Skeletal muscle tissue (tissue), 4 donors: ENCODE measurements around the gene C12orf57. TPM values are rescaled to one million over a fixed set of nuclear protein-coding genes. Genes with fewer than 3 reads are reported as not detected.

Source experiments
- H3K27ac ChIP-seq: one replicate; pipeline ENCODE4 v1.7.0; 2013; ENCODE audit warnings: mild to moderate bottlenecking, low read depth, low read length, inconsistent platforms
- H3K27me3 ChIP-seq, 3 donors: one replicate each; pipeline ENCODE4 v1.7.0; 2013; ENCODE audit warnings: low read length in 3 of 3; ENCODE audit not compliant: control insufficient read depth in 3 of 3, insufficient read depth in 3 of 3
- H3K36me3 ChIP-seq, 3 donors: one replicate each; pipeline ENCODE4 v1.7.0; 2013; ENCODE audit warnings: low read length in 3 of 3; ENCODE audit not compliant: control insufficient read depth in 3 of 3, insufficient read depth in 3 of 3
- H3K4me1 ChIP-seq, 3 donors: one replicate each; pipeline ENCODE4 v1.7.0; 2013; ENCODE audit warnings: low read length in 3 of 3, mild to moderate bottlenecking in 3 of 3; ENCODE audit not compliant: control insufficient read depth in 3 of 3, insufficient read depth in 3 of 3
- H3K4me3 ChIP-seq, 3 donors: one replicate each; pipeline ENCODE4 v1.7.0; 2013; ENCODE audit warnings: low read length in 3 of 3
- H3K9ac ChIP-seq, 3 donors: one replicate each; pipeline ENCODE4 v1.7.0; 2013; ENCODE audit warnings: low read length in 3 of 3, mild to moderate bottlenecking in 3 of 3, moderate library complexity in 2 of 3, low read depth in 1 of 3
- H3K9me3 ChIP-seq, 3 donors: one replicate each; pipeline ENCODE4 v1.7.0; 2013; ENCODE audit warnings: low read length in 3 of 3; ENCODE audit not compliant: control insufficient read depth in 3 of 3
- total RNA-seq: library from RNA; depleted of rRNA; stranded (reverse); fragments of >200 nt; gene quantifications from one replicate; pipeline ENCODE4 v1.2.3, GENCODE V29; 2014
- donor health status: Osteomylitis.

C12orf57 gene
- total RNA-seq, 1 donor from 2014 or later, result 205 TPM

GRCh38 chr12:6952863-6953441 lies 9.1 kb downstream of the C12orf57 start:
- no peaks in the 10 kb centered on the region for H3K9me3 ChIP-seq
- peak overlapping the region in 2 of 3 donors; percentile 23 to 50 for H3K9ac ChIP-seq
- peaks cover 7 to 28% (median 12%) of the 10 kb centered on the region in 3 donors for H3K4me1 ChIP-seq
- peak overlapping the region in 2 of 3 donors; percentile 48 to 56 for H3K4me3 ChIP-seq
- H3K27me3 ChIP-seq, result no peaks in the 10 kb centered on the region
- H3K27ac ChIP-seq, result peak overlapping the region; percentile 69
- no peaks in the 10 kb centered on the region for H3K36me3 ChIP-seq

- H3K27me3 ChIP-seq, result no peaks in the 10 kb centered on the region
- peak overlapping the region; percentile 29 to 56 (median 50) for H3K4me3 ChIP-seq
- H3K27ac ChIP-seq, result peak overlapping the region; percentile 69
- peaks cover 7 to 34% (median 18%) of the 10 kb centered on the region in 3 donors for H3K4me1 ChIP-seq
- H3K9ac ChIP-seq, result peak overlapping the region in 1 of 3 donors; percentile 33
- H3K9me3 ChIP-seq, result no peaks in the 10 kb centered on the region
- no peaks in the 10 kb centered on the region for H3K36me3 ChIP-seq
Measured at GRCh38 chr12:6953442-6954315, 9.9 kb downstream of the C12orf57 start.

GRCh38 chr12:6954316-6955107 lies 10.7 kb downstream of the C12orf57 start:
- Histone ChIP-seq H3K36me3 (no peaks in the 10 kb centered on the region), H3K27me3 (no peaks in the 10 kb centered on the region), H3K4me1 (peaks cover 7 to 38% (median 21%) of the 10 kb centered on the region in 3 donors), H3K9me3 (no peaks in the 10 kb centered on the region), H3K4me3 (peak overlapping the region in 1 of 3 donors; percentile 29), H3K9ac (no peak overlapping the region), H3K27ac (peak overlapping the region; percentile 69)

GRCh38 chr12:6955108-6956020 lies 11.5 kb downstream of the C12orf57 start:
- no peaks in the 10 kb centered on the region for H3K36me3 ChIP-seq
- H3K27ac ChIP-seq, result no peak overlapping the region
- no peaks in the 10 kb centered on the region for H3K27me3 ChIP-seq
- no peak overlapping the region for H3K4me3 ChIP-seq
- H3K4me1 ChIP-seq, result peaks cover 11 to 43% (median 27%) of the 10 kb centered on the region in 3 donors
- no peaks in the 10 kb centered on the region for H3K9me3 ChIP-seq
- no peak overlapping the region for H3K9ac ChIP-seq

- H3K4me3 ChIP-seq, result no peak overlapping the region
- H3K27me3 ChIP-seq, result no peaks in the 10 kb centered on the region
- H3K27ac ChIP-seq, result no peak overlapping the region
- H3K9me3 ChIP-seq, result no peaks in the 10 kb centered on the region
- H3K4me1 ChIP-seq, result peaks cover 17 to 47% (median 36%) of the 10 kb centered on the region in 3 donors
- no peak overlapping the region for H3K9ac ChIP-seq
- no peaks in the 10 kb centered on the region for H3K36me3 ChIP-seq
Measured at GRCh38 chr12:6956021-6956727, 12.4 kb downstream of the C12orf57 start.

GRCh38 chr12:6957151-6957701 lies 13.4 kb downstream of the C12orf57 start:
- Histone ChIP-seq H3K9ac (peak overlapping the region in 1 of 3 donors; percentile 3), H3K4me3 (no peak overlapping the region), H3K9me3 (no peaks in the 10 kb centered on the region), H3K4me1 (peaks cover 27 to 57% (median 46%) of the 10 kb centered on the region in 3 donors), H3K27ac (no peak overlapping the region), H3K36me3 (no peaks in the 10 kb centered on the region), H3K27me3 (no peaks in the 10 kb centered on the region)

GRCh38 chr12:6957741-6958608 lies 14.2 kb downstream of the C12orf57 start:
- H3K9me3 ChIP-seq, result no peaks in the 10 kb centered on the region
- peaks cover 30 to 61% (median 51%) of the 10 kb centered on the region in 3 donors for H3K4me1 ChIP-seq
- no peaks in the 10 kb centered on the region for H3K27me3 ChIP-seq
- H3K27ac ChIP-seq, result peak overlapping the region; percentile 48
- no peak overlapping the region for H3K9ac ChIP-seq
- H3K4me3 ChIP-seq, result no peak overlapping the region
- H3K36me3 ChIP-seq, result no peaks in the 10 kb centered on the region

GRCh38 chr12:6958609-6959057 lies 14.8 kb downstream of the C12orf57 start:
- Histone ChIP-seq H3K4me3 (peak overlapping the region in 1 of 3 donors; percentile 22), H3K4me1 (peaks cover 26 to 61% (median 46%) of the 10 kb centered on the region in 3 donors)

More at GRCh38 chr12:6958609-6959057, 14.8 kb downstream of the C12orf57 start:
- H3K36me3 ChIP-seq, result no peaks in the 10 kb centered on the region
- no peaks in the 10 kb centered on the region for H3K9me3 ChIP-seq
- H3K27me3 ChIP-seq, result no peaks in the 10 kb centered on the region
- peak overlapping the region; percentile 48 for H3K27ac ChIP-seq
- H3K9ac ChIP-seq, result no peak overlapping the region
